Measurements from ENCODE around the gene CUX1.

- TF ChIP-seq EZH2 (conservative IDR thresholded peaks at IDR 0.05; ENCODE audit: low read depth, low read length) (no peak), HNF1B (CRISPR knock-in tag; IDR thresholded peaks at IDR 0.05) (no peak)
Observed at GRCh38 chr7:101959829-101960228, 142.4 kb downstream of the CUX1 start.
